SJCRH30 (cell line): ENCODE results near the gene FHIT. TPM values are rescaled to one million over a fixed set of nuclear protein-coding genes. Genes with fewer than 3 reads are reported as not detected.
A peak's percentile ranks its signal among the peaks of the same experiment; 100 is the strongest.
"Not testable (repeated sequence)": the region's sequence is repeated elsewhere in the genome, so short reads cannot be mapped to it uniquely, and the experiment has no call there.

Experiments
- DNase-seq, 2 experiments: peaks; one replicate each; pipeline ENCODE4 v3.0.0-alpha.2; 2015 to 2020
- H3K27ac ChIP-seq: fragments of 250-450 bp; sonication (Bioruptor Pico); 2 replicates; pipeline ENCODE4 v1.5.1; 2020; ENCODE audit warnings: mild to moderate bottlenecking, moderate library complexity
- H3K27me3 ChIP-seq: fragments of 250-450 bp; sonication (Bioruptor Pico); 2 replicates; pipeline ENCODE4 v1.5.1; 2020; ENCODE audit warnings: mild to moderate bottlenecking, moderate library complexity
- H3K36me3 ChIP-seq: fragments of 250-450 bp; sonication (Bioruptor Pico); 2 replicates; pipeline ENCODE4 v1.5.1; 2020; ENCODE audit warnings: mild to moderate bottlenecking, moderate library complexity
- H3K4me1 ChIP-seq: fragments of 250-450 bp; sonication (Bioruptor Pico); 2 replicates; pipeline ENCODE4 v1.5.1; 2020; ENCODE audit warnings: mild to moderate bottlenecking, moderate library complexity
- H3K4me3 ChIP-seq: fragments of 250-450 bp; sonication (Bioruptor Pico); 2 replicates; pipeline ENCODE4 v1.5.1; 2020; ENCODE audit warnings: mild to moderate bottlenecking, moderate library complexity
- H3K9me3 ChIP-seq: fragments of 250-450 bp; sonication (Bioruptor Pico); replicated peaks from 2 replicates; pipeline ENCODE4 v1.5.1; 2020; ENCODE audit warnings: mild to moderate bottlenecking, moderate library complexity
- total RNA-seq: library from RNA; depleted of rRNA; stranded (reverse); fragments of >200 nt; shearing (Covaris generic); gene quantifications from 2 replicates; pipeline ENCODE4 v1.2.3, GENCODE V29; 2014

The FHIT gene
- total RNA-seq, 1 experiment from 2014 or later, result 2.2 TPM

- Histone ChIP-seq H3K4me1 (no peaks in the 10 kb centered on the region), H3K27ac (no peak overlapping the region), H3K4me3 (no peak overlapping the region), H3K9me3 (no peaks in the 10 kb centered on the region), H3K36me3 (no peaks in the 10 kb centered on the region), H3K27me3 (no peaks in the 10 kb centered on the region)
- no peak for DNase-seq
These were observed 242.9 kb downstream of the FHIT start for GRCh38 chr3:61008153-61008997.

GRCh38 chr3:61005591-61005990, 245.7 kb downstream of the FHIT start:
- no peak overlapping the region for H3K4me3 ChIP-seq
- no peak overlapping the region for H3K27ac ChIP-seq
- DNase-seq, result no peak
- no peaks in the 10 kb centered on the region for H3K36me3 ChIP-seq
- H3K27me3 ChIP-seq, result no peaks in the 10 kb centered on the region
- no peaks in the 10 kb centered on the region for H3K4me1 ChIP-seq
- no peaks in the 10 kb centered on the region for H3K9me3 ChIP-seq

- DNase-seq, result no peak
- no peaks in the 10 kb centered on the region for H3K4me1 ChIP-seq
These were observed 252.4 kb downstream of the FHIT start for GRCh38 chr3:60998858-60999257.

GRCh38 chr3:60992395-60992794, 258.9 kb downstream of the FHIT start:
- Histone ChIP-seq H3K9me3 (no peaks in the 10 kb centered on the region), H3K27me3 (no peaks in the 10 kb centered on the region), H3K4me3 (no peak overlapping the region), H3K4me1 (no peaks in the 10 kb centered on the region), H3K36me3 (no peaks in the 10 kb centered on the region), H3K27ac (no peak overlapping the region)
- peak; percentile 36 to 65 for DNase-seq

More at GRCh38 chr3:60998858-60999257, 252.4 kb downstream of the FHIT start:
- Histone ChIP-seq H3K4me3 (no peak overlapping the region), H3K9me3 (no peaks in the 10 kb centered on the region), H3K36me3 (no peaks in the 10 kb centered on the region), H3K27me3 (no peaks in the 10 kb centered on the region), H3K27ac (no peak overlapping the region)

- Histone ChIP-seq H3K9me3 (no peaks in the 10 kb centered on the region), H3K27me3 (no peaks in the 10 kb centered on the region), H3K4me3 (no peak overlapping the region), H3K4me1 (no peaks in the 10 kb centered on the region), H3K36me3 (no peaks in the 10 kb centered on the region), H3K27ac (no peak overlapping the region)
- no peak for DNase-seq
These were observed 260.9 kb downstream of the FHIT start for GRCh38 chr3:60990442-60990730.

GRCh38 chr3:60989626-60990441, 261.4 kb downstream of the FHIT start:
- Histone ChIP-seq H3K4me3 (no peak overlapping the region), H3K27ac (no peak overlapping the region), H3K27me3 (no peaks in the 10 kb centered on the region), H3K9me3 (no peaks in the 10 kb centered on the region), H3K4me1 (no peaks in the 10 kb centered on the region), H3K36me3 (no peaks in the 10 kb centered on the region)
- no peak for DNase-seq

GRCh38 chr3:60987191-60987590, 264.1 kb downstream of the FHIT start:
- not testable (repeated sequence) for H3K27me3 ChIP-seq, H3K4me3 ChIP-seq, H3K9me3 ChIP-seq, H3K4me1 ChIP-seq, H3K27ac ChIP-seq, H3K36me3 ChIP-seq, DNase-seq

GRCh38 chr3:60986552-60986951, 264.7 kb downstream of the FHIT start:
- H3K27me3 ChIP-seq, result no peaks in the 10 kb centered on the region
- DNase-seq, result no peak
- no peak overlapping the region for H3K4me3 ChIP-seq
- no peaks in the 10 kb centered on the region for H3K36me3 ChIP-seq
- H3K27ac ChIP-seq, result no peak overlapping the region
- H3K4me1 ChIP-seq, result no peaks in the 10 kb centered on the region
- H3K9me3 ChIP-seq, result no peaks in the 10 kb centered on the region

GRCh38 chr3:60983906-60984305, 267.3 kb downstream of the FHIT start:
- H3K27ac ChIP-seq, result no peak overlapping the region
- no peaks in the 10 kb centered on the region for H3K4me1 ChIP-seq
- no peaks in the 10 kb centered on the region for H3K36me3 ChIP-seq
- H3K27me3 ChIP-seq, result no peaks in the 10 kb centered on the region
- H3K4me3 ChIP-seq, result no peak overlapping the region
- H3K9me3 ChIP-seq, result no peaks in the 10 kb centered on the region
- DNase-seq, result no peak

GRCh38 chr3:60980342-60980692, 270.9 kb downstream of the FHIT start:
- H3K4me3 ChIP-seq, result no peak overlapping the region
- no peaks in the 10 kb centered on the region for H3K9me3 ChIP-seq
- no peaks in the 10 kb centered on the region for H3K36me3 ChIP-seq
- no peak overlapping the region for H3K27ac ChIP-seq
- H3K27me3 ChIP-seq, result no peaks in the 10 kb centered on the region
- no peaks in the 10 kb centered on the region for H3K4me1 ChIP-seq
- no peak for DNase-seq

GRCh38 chr3:60979461-60980341, 271.6 kb downstream of the FHIT start:
- Histone ChIP-seq H3K27me3 (no peaks in the 10 kb centered on the region), H3K9me3 (no peaks in the 10 kb centered on the region), H3K4me3 (no peak overlapping the region), H3K4me1 (no peaks in the 10 kb centered on the region), H3K36me3 (no peaks in the 10 kb centered on the region), H3K27ac (no peak overlapping the region)
- no peak for DNase-seq

GRCh38 chr3:60973321-60973720, 277.9 kb downstream of the FHIT start:
- no peaks in the 10 kb centered on the region for H3K36me3 ChIP-seq
- no peak overlapping the region for H3K27ac ChIP-seq
- DNase-seq, result no peak
- H3K4me3 ChIP-seq, result no peak overlapping the region
- H3K4me1 ChIP-seq, result no peaks in the 10 kb centered on the region
- no peaks in the 10 kb centered on the region for H3K27me3 ChIP-seq
- H3K9me3 ChIP-seq, result no peaks in the 10 kb centered on the region

GRCh38 chr3:60972599-60972998, 278.7 kb downstream of the FHIT start:
- H3K27ac ChIP-seq, result no peak overlapping the region
- H3K27me3 ChIP-seq, result no peaks in the 10 kb centered on the region
- H3K4me1 ChIP-seq, result no peaks in the 10 kb centered on the region
- no peaks in the 10 kb centered on the region for H3K36me3 ChIP-seq
- H3K4me3 ChIP-seq, result no peak overlapping the region
- DNase-seq, result no peak
- H3K9me3 ChIP-seq, result no peaks in the 10 kb centered on the region

- Histone ChIP-seq H3K27ac (no peak overlapping the region), H3K36me3 (no peaks in the 10 kb centered on the region), H3K27me3 (no peaks in the 10 kb centered on the region), H3K9me3 (no peaks in the 10 kb centered on the region), H3K4me3 (no peak overlapping the region), H3K4me1 (no peaks in the 10 kb centered on the region)
- DNase-seq, result no peak
These were observed 280.4 kb downstream of the FHIT start for GRCh38 chr3:60970850-60971249.

GRCh38 chr3:60967141-60967540, 284.1 kb downstream of the FHIT start:
- Histone ChIP-seq H3K27me3 (no peaks in the 10 kb centered on the region), H3K4me1 (no peaks in the 10 kb centered on the region), H3K27ac (no peak overlapping the region), H3K9me3 (no peaks in the 10 kb centered on the region), H3K4me3 (no peak overlapping the region), H3K36me3 (no peaks in the 10 kb centered on the region)
- DNase-seq, result no peak
